ENCODE results near the gene HOOK2. TPM values are rescaled to one million over a fixed set of nuclear protein-coding genes. Genes with fewer than 3 reads are reported as not detected.
"Not testable (repeated sequence)": the region's sequence is repeated elsewhere in the genome, so short reads cannot be mapped to it uniquely, and the experiment has no call there.

Gene HOOK2
- total RNA-seq, 1 experiment from 2014 or later = 20.3 TPM

DNA sequence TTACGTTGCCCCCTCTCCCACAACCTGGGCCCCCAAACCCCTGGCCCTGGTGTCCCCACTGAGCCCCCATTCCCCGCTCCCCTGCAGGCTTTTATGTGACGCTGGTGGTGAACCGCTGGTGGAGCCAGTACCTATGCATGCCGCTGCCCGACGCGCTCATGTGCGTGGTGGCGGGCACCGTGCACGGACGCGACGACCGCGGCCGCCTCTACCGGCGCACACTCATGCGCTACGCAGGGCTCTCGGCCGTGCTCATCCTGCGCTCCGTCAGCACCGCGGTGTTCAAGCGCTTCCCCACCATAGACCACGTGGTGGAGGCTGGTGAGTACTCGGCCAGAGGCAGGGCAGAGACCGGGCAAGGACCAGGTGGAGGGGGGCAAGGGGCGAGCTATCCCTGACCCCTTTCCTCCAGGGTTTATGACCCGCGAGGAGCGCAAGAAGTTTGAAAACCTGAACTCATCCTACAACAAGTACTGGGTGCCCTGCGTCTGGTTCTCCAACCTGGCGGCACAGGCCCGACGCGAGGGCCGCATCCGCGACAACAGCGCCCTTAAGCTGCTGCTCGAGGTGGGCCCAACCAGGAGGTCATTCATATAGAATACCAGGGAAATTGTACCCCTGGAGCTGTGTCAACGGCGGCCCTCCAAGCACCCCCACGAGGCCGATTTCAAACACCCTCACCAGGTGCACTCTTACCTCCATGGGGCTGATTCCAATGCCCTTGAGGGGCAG is 20.7 kb downstream of the HOOK2 start:
- no peak for DNase-seq (ENCODE audit: low read depth)

DNA sequence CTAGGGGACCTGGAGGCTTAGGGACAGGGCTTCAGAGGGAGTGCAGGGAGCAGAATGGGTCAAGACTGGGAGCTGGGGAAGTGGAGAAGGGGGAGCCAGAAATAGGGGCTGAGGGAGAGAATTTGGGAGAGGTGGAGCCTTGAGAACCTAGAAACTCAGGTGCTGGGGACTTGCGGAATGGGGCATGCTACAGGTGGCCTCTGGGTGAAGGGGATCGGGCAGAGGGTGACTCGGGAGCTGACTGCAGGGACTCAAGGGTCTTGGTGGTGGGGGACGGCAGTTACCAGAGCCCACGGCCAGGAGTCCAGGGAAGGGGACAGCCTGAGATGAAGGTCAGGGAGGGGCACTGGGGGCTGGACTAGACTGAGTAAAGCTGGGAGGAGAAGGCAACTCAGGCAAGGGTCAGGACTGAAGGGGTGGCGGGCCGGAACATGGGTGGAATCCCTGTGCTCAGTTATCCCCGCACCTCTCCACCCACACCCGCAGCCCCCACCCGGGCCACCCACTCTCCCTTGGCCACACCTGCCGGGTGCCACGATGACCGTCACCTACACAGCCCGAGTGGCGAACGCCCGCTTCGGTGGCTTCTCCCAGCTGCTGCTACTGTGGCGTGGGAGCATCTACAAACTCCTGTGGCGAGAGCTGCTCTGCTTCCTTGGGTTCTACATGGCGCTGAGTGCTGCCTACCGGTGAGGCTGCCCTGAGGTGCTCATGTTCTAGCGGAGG is 23.1 kb downstream of the HOOK2 start:
- DNase-seq (ENCODE audit: low read depth) = no peak

DNA sequence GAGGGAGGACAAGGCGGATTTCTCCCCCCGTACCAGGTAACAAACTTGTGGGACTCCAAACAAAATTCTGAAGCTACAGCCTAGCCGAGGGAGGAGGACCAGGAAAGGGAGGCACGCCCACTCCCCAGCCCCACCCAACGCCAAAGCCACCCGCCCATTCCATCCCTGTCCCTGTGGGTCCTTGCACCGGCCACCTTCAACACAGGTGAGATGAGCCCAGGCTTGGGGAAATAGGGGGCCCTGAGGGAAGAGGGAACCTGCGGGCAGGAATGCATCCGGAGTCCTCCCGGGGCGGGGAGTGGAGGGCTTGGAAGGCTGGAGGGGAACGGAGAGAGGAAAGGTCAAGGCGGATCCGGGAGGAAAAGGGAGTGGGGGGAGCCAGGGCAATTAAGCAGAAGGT is 23.7 kb downstream of the HOOK2 start, which contains the start of gene BEST2:
Gene BEST2 (plus strand): TSS at position 157 of the 400 bp plus-strand sequence. CDS start 802 bp downstream, outside the sequence.
- no peak for DNase-seq (ENCODE audit: low read depth)

DNA sequence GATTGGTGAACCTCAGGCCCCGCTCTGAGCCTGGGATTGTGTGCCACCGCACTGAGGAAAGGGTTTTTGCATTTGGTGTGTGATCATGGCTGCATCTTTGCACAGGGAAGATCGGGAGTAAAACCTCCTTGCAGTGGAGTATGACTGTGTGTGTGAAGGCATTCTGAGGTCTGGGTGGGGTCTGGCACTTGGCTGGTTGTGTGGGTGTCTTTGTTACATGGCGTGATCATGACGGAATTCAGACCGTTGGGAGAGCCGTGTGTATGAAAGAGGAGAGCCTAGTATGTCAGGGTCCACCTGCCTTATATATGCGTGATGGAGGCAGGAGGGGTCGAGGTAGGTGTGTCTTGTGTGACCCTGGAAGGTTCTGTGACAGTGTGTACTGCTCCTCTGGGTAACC is 24.5 kb downstream of the HOOK2 start:
- DNase-seq (ENCODE audit: low read depth) = peak; percentile 41

DNA sequence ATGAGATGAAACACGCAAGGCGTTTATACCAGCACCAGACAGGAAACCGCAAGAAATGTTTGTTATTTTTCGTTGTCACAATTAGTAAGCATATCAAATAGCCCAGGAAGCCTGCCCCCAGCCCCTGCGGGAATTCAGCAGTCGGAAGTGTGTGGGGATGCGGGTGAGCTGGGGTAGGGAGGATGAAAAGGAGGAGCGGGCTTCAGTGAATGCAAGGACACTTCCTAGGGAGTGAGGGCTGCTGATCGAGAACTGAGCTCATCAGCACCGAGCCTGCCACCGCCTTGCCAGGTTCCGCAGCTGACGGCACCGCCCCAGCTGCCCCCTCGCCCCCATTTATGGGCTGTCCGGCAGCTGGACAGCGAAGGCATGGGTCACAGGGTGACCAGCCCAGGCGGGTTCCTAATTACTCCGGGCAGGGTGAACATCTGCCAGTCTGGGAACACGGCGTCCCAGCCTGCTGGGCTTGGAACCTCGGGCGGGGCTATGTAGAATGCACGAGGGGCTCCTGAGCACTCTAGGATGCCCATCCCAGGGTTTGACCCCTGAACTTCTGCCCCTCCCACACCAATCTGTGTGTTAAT is 25.3 kb downstream of the HOOK2 start:
- DNase-seq (ENCODE audit: low read depth) = peak; percentile 85

DNA sequence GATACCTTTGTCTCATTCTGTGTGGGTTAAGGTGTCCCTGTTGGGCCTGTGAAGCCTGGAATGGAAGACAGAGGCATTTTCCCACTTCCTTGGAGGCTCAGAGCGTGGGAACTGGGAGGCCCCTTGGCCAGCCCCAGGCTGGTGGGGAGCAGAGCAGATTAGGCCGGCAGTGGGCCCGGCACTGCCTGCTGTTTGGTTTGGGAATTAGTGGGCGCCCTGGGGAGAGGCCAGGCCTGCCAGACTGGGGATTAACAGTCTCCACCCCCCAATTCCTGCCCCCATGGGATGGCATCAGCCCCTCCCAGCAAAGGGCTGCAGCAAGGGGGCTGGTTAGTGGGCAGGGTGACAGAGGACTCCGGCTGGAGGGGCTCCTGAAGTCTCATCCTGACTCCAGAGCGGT is 26.9 kb downstream of the HOOK2 start:
- no peak for DNase-seq (ENCODE audit: low read depth)

DNA sequence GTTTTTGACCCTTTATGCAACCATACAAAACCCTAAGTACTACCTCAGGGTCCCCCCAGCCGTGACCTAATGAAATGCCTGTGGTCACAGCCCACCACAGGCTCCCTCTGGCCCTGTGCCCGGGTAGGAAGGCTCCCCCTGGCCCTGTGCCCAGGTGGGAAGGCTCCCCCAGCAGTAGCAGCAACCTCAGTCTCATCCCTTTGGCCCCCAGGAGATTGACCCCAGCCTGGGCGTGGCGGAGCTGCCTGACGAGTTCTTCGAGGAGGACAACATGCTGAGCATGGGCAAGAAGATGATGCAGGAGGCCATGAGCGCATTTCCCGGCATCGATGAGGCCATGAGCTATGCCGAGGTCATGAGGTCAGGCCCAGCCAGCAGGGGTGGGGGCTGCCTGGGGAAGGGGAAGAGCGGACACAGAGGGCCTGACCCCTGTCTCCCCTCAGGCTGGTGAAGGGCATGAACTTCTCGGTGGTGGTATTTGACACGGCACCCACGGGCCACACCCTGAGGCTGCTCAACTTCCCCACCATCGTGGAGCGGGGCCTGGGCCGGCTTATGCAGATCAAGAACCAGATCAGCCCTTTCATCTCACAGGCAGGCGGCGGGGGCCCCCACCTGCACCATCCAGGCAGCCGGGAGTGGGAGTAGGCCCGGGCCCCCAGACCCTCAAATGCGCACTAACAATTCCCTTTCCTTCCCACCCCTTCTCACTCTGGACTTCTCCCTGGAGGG is 30.0 kb downstream of the HOOK2 start:
- DNase-seq (ENCODE audit: low read depth) = peak; percentile 46

DNA sequence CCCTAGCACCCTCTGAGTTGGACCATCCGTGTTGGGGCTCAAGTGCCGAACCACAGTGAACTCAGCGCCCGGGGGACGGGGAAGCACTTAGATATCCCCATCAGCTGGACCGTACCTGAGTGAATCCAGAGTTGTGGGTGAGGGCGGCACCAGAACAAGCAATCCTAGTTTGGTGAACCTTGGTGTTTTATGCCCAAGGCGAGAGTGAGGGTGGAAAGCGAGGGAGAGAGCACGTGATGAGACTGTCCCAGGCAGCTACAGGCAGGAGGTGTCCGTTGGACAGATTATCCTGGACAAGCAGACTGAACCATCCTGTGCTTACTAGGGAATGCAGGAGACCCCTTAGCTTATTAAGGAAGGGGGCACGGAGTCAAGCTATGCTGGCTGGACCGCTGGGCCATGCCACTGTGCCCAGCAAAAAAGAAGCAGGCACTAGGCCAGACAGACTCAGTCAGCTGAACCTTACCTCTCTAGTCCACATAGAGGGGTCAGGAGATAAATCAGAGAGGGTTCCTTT is 37.5 kb downstream of the HOOK2 start:
- no peak for DNase-seq (ENCODE audit: low read depth)

DNA sequence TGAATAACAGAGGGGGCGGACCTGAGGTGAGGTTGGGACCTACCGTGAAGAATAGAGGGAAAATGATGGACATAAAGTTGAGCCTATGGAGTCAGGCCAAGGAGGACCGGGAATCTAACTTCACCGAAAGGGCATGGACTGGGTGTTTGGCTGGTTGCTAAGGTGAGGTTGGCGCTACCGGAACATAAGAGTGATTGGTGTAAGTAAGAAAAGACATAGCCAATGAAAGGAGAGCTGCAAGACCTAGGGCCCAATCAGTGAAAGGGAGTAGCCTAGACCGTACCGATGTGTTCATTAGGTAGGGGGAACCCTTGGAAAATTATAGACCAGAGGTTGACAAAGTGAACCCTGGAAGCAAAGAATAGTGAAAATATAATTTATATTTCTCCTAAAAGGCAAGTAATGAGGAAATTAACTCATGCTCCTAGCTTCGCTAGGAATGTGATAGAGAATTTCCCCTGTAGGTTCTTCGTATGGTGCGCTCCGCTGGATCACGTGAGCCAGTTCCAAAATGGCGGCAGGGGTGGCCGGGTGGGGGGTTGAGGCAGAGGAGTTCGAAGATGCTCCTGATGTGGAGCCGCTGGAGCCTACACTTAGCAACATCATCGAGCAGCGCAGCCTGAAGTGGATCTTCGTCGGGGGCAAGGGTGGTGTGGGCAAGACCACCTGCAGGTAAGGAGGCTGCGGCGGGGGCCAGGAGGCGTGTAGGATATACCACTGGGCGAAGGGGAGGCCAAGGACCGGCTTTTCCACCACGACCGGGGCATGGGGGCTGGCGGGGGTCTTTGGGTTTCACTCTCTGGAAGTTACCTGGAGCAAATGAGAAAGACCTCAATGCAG is 38.1 kb downstream of the HOOK2 start, which contains the start of gene GET3:
Gene GET3 (plus strand): TSS at position 503 of the 840 bp plus-strand sequence. CDS start 9 bp downstream, at position 512.
- DNase-seq (ENCODE audit: low read depth) = peak; percentile 100

DNA sequence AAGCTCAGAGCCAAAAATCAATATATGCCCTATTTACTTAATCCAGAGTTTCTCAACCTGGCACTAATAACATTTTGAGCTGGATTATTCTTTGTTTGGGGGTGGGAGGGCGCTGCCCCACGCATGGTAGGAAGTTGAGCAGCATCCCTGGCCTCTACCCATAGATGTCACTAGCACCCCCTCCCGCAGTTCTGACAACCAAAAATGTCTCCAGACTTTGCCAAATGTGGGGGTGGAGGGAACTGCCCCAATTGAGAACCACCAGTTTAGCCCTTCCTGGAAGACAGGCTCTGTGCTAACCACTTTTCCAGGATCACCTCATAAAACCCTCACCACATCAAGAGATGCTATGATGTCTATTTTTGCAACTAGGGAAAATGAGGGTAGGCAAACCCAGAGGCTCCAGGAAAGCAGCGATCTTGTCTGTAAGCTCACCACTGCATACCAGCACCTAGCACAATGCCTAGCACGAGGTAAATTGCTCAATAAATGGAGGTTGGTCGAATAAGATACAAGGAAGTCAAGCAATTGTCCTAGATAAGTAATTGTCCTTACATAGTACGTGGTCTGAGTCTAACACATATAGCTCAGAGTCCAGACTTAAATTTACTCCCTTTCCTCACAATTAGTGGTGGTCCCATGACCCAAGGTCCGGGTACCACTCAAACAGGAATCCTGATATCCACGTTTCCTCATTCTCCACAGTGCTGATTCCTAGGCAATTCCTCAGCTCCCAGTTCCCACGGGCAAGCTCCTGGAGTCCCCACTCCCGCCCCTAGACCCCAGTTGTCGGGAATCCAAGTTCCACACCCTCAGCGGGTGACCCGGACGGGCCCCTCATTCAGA is 41.8 kb downstream of the HOOK2 start:
- peak; percentile 74 for DNase-seq (ENCODE audit: low read depth)

DNA sequence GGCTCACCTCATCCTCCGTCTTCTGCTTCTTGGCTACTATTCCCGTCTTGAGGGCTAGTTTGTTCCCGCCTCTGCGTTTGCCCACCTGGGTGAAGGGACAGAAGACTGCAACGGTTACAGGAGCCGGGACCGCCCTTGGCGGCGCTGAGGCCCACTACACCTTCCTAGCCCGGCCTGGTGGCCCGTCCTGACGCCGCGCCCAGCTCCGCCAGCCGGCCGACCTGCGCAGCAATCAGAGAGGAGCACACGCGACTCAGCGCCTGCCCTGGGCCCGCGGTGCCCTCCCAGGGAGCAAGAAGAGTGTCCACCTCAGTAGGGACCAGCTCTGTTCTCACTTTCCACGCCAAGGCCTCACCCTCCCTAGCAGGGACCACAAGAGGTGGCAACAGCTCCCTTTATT is 44.0 kb downstream of the HOOK2 start:
- DNase-seq (ENCODE audit: low read depth) = no peak

DNA sequence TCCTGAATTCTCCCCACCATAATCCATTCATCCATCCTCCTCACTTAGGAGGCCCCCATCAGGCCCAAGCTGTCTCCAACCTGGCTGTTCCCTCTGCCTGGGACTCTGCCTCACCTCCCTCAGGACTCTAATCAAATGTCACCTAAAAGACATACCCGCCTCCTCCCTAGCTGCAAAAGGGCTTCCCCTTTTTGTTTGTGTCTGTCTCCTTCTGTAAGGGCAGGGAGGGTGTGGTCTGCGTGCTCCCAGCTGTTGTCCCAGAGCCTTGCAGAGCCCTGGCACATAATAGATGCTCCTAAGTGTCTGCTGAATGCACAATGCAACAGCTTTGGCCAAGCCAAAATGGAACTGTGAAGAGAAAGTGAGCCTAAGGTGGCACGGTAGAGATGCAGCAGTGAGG is 45.3 kb downstream of the HOOK2 start:
- no peak for DNase-seq (ENCODE audit: low read depth)

DNA sequence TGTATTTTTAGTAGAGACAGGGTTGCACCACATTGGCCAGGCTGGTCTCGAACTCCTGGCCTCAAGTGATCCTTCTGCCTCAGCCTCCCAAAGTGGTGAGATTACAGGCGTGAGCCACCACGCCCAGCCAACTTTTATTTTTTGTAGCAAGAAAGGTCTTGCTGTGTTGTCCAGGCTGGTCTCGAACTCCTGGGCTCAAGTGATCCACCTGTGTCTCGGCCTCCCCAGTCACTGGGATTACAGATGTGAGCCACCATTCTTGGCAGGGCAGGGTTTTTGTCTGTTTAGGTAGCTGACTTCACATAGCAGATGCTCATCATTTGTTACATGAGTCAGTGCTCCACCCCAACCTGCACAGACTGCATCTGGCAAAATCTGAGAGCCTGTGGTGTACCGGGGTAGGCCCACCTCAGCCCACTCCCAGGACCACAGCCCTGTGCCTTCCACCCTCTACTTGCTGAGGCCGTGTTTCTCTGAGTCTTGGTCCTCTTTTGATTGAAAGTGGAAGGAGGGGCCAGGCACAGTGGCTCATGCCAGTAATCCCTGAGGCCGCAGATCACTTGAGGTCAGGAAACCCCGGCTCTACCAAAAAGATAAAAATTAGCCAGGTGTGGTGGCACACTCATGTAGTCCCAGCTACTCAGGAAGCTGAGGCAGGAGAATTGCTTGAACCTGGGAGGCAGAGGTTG is 47.5 kb downstream of the HOOK2 start:
- DNase-seq (ENCODE audit: low read depth) = no peak

DNA sequence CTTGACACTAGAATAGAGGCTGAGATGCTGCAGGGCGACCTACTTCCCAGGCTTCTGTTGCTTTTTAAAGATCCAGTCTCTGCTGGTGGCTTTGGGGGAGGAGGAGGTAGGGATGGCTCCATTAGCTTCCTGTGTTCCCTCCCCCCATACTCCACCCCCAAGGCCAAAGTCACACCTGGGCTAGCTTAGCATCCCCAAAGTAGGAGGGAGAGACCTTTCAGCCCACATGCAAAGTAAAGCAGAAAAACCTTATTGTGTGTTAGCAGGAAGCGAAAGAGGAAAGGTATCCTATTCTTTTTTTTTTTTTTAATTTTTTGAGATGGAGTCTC is 48.4 kb downstream of the HOOK2 start:
- no peak for DNase-seq (ENCODE audit: low read depth)

DNA sequence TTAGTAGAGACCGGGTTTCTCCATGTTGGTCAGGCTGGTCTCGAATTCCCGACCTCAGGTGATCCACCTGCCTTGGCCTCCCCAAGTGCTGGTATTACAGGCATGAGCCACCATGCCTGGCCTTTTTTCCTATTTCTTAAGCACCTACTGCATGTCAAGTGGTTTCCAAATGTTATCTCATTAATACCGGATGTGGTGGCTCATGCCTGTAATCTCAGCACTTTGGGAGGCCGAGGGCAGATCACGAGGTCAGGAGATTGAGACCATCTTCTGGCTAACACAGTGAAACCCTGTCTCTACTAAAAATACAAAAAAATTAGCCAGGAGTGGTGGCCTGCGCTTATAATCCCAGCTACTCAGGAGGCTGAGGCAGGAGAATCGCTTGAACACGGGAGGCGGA is 49.7 kb downstream of the HOOK2 start:
- DNase-seq (ENCODE audit: low read depth) = not testable (repeated sequence)

DNA sequence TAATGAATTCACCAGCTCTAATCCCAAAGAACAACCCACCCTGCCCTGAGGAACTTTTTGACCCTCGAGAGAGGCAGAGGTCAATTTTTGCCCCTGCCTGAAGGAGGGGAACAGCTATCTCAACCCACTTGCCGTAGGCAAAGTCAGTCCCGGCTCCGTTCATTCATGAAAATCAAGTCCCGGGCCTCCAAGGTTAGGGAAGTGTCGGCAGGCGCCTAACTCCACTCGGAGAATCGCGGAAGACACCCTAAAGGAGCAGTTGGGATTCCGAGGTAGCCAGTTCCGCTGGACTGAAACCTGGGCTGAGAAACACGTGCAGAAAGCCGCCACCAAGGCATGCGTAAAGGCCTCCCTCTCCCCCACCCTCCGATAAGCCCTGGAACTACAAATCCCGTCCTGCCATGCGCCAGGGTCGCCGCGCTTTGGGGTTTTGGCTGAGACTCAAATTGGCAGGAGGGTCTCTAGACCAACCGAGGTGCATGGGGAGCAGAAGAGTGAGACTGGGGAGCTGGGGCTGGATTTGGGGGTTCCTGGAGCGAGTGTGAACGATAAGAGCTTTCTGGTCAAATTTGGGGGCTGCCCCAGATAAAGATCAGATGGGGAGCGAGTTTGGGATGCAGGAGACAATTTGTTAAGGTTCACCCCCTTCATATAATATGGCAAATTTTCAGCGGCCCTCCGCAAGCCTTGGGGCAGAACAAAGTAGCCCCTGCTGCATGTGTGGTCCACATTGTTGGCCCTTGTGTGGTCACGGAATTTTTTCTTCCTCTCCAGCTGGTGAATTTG is 51.5 kb downstream of the HOOK2 start, which contains the start of gene TNPO2:
Gene TNPO2 (minus strand): TSS at position 292 of the 786 bp plus-strand sequence. CDS start 2,955 bp downstream, outside the sequence.
- peak; percentile 65 for DNase-seq (ENCODE audit: low read depth)

DNA sequence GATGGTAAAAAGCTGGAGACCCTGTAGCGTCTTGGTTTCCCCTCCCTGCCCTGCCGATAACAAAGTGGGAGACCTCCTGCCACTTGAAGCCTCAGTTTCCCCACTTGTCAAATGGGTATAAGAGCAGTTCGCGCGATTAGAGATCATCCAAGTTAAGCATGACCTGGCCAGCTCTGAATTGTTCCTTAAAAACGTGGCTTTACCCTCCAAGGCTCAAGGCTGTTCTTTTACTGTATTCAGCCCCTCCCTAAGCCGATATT is 52.0 kb downstream of the HOOK2 start:
- DNase-seq (ENCODE audit: low read depth) = peak; percentile 17

DNA sequence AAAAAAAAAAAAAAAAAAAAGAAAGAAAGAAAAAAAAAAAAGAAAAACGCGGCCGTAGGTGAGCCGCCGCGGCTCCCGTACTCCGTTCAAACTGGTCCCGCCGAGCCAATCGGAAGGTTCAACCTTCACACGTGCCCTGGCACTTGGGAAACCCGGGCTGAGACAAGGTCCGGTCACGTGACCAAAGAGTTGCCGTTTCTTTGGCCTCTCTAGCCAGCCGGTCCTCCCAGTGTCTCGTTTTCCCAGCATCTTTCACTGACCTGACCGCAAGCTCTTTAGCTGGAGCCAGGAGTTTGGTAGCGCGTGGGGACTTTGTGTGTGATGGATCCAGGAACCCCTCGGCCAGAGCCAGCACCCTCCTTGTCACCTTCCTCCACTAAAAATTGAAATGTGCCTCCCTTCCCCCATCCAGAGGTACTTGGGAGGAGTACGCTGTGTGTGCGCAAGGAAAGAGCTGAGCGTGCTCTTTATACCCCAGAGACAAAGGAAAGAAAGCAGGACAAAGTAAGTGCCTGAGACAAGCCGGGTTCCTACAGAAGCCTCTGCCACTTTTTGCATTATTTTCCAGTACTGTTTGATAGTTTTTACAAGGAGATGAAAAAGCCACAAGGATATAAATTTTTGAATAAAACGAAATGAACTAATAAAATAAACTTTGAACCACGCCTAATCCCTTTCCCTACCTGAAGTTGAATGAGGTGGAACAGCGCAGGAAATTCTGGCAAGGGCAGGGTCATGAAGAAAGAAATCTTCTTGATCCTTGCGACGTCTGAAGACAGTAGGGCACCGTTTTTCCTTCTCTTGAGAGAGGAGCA is 52.6 kb downstream of the HOOK2 start:
- DNase-seq (ENCODE audit: low read depth) = peak; percentile 99

Measured in LHCN-M2 (cell line).